ENCODE results near the gene PRRT2. TPM values are rescaled to one million over a fixed set of nuclear protein-coding genes. Genes with fewer than 3 reads are reported as not detected.

The PRRT2 gene
- total and polyA plus RNA-seq, 10 of the 15 experiments (the other 5 are each of a cell fraction or from before 2014, with no cell fraction given) = 0.08 to 0.49 (median 0.12) TPM; not detected in 4

- RAD21 ChIA-PET (ENCODE audit: unreplicated experiment) = no interaction called here
- Histone ChIP-seq H3K9me3 (replicated peaks; ENCODE audit: control insufficient read depth, insufficient read depth, low read length) (no peaks in the 10 kb centered on the region), H4K20me1 (ENCODE audit: control insufficient read depth, insufficient read depth) (no peaks in the 10 kb centered on the region), H3K4me3 (peak within 1 kb of the TSS; percentile 92), H3K9ac (ENCODE audit: control insufficient read depth, insufficient read depth, low read length) (peak within 1 kb of the TSS; percentile 77), H3K4me2 (ENCODE audit: control insufficient read depth, insufficient read depth) (peak within 1 kb of the TSS; percentile 80), H3K4me1 (ENCODE audit: control insufficient read depth, insufficient read depth, low read length) (peaks cover 4% of the 10 kb centered on the region), H2AFZ (ENCODE audit: control insufficient read depth, low read depth, low read length) (peak within 1 kb of the TSS; percentile 100), H3K36me3 (ENCODE audit: control insufficient read depth in 2 of 2, insufficient read depth in 2 of 2, low read length in 1 of 2) (peaks cover 0 to 3% of the 10 kb centered on the region in 2 experiments; a peak in 2 of 4 replicates), H3K79me2 (ENCODE audit: control insufficient read depth, insufficient read depth, low read length) (peaks cover 7% of the 10 kb centered on the region), H3K27me3 (replicated peaks in 1 of 2; ENCODE audit: control insufficient read depth in 2 of 2, insufficient read depth in 2 of 2, low read length in 1 of 2) (0 out of 4 replicates have a peak, but pooled peaks cover 0 to 1% of the 10 kb centered on the region in 2 experiments), H3K27ac (ENCODE audit: control insufficient read depth, insufficient read depth) (peak within 1 kb of the TSS; percentile 95)
- SMC1A ChIA-PET (ENCODE audit: uncharacterized antibody, unreplicated experiment) = no interaction called here
- CTCF ChIA-PET = interaction anchor here (1.5 kb wide), 1 partner anchor 15 kb away, joined by 6 read pairs; no protein-coding TSS in a partner anchor
- intact Hi-C loops (cut with micrococcal nuclease; ENCODE audit: unreplicated experiment) (loop anchor here (5.0 to 10.0 kb wide), 2 partner anchors 41 to 62 kb away; partner anchors contain the start of genes KCTD13 and MVP), in situ Hi-C loops (cut with MboI) (no loop called here)
- DNase-seq (ENCODE audit: low read depth, low spot score) = peak; percentile 92
- POLR2A ChIA-PET = interaction anchor here (1.5 kb wide), 1 partner anchor 42 kb away, joined by 6 read pairs; the partner anchor contains the start of gene MVP
- peak; percentile 100 for FAIRE-seq
- no TSS peak for BruUV-seq (replicated peaks)
- peak; percentile 99 for ATAC-seq
- whole genome bisulfite sequencing (ENCODE audit: insufficient coverage, insufficient replicate concordance, low lambda C conversion rate, missing lambda C conversion rate) = under 1% methylated on average over 55 of the region's 57 CpGs
- TF ChIP-seq BCLAF1 (IDR thresholded peaks at IDR 0.05) (peak; percentile 99), WRNIP1 (IDR thresholded peaks at IDR 0.05; ENCODE audit: borderline replicate concordance, low read depth, low read length) (no peak), CTCF (IDR thresholded peaks at IDR 0.05 in 2 of 3, conservative IDR thresholded peaks at IDR 0.05 in 1 of 3; ENCODE audit: control insufficient read depth in 2 of 3, extremely low read depth in 1 of 3, insufficient read depth in 1 of 3, low read depth in 3 of 3, low read length in 3 of 3) (peak; percentile 83 to 96 (median 84)), JUND (IDR thresholded peaks at IDR 0.05; ENCODE audit: low read depth, low read length) (peak; percentile 99), NR2F1 (conservative IDR thresholded peaks at IDR 0.05) (0 out of 2 replicates have a peak, but pooled peaks have one; percentile 21), MAX (IDR thresholded peaks at IDR 0.05; ENCODE audit: low read depth, low read length) (no peak), FOS (IDR thresholded peaks at IDR 0.05; ENCODE audit: borderline replicate concordance, extremely low read depth, insufficient read length) (no peak), MYB (IDR thresholded peaks at IDR 0.05; ENCODE audit: borderline replicate concordance, low read depth, low read length) (no peak), SMARCA5 (IDR thresholded peaks at IDR 0.05) (peak; percentile 74; the same call in 1 of the 2 replicates), RB1 (IDR thresholded peaks at IDR 0.05; ENCODE audit: borderline replicate concordance) (peak; percentile 93), NRF1 (conservative IDR thresholded peaks at IDR 0.05; ENCODE audit: low read depth, low read length) (no peak; the same call in 1 of the 2 replicates), STAT1 (conservative IDR thresholded peaks at IDR 0.05) (peak; percentile 94; the same call in 1 of the 2 replicates), BMI1 (IDR thresholded peaks at IDR 0.05; ENCODE audit: borderline replicate concordance) (no peak), MEF2B (IDR thresholded peaks at IDR 0.05; ENCODE audit: partially characterized antibody, poor library complexity, severe bottlenecking) (peak; percentile 46), ZNF24 (IDR thresholded peaks at IDR 0.05) (peak; percentile 54; the same call in 1 of the 2 replicates), ZZZ3 (IDR thresholded peaks at IDR 0.05; ENCODE audit: control insufficient read depth, insufficient read length, low read depth) (no peak), GATAD2B (conservative IDR thresholded peaks at IDR 0.05; ENCODE audit: low read depth) (peak; percentile 82), IRF4 (IDR thresholded peaks at IDR 0.05; ENCODE audit: low read depth, low read length) (peak; percentile 25; the same call in 1 of the 2 replicates), SMAD1 (IDR thresholded peaks at IDR 0.05; ENCODE audit: low read depth, partially characterized antibody) (no peak)
Observed at GRCh38 chr16:29862884-29863668, 51.1 kb downstream of the PRRT2 start, which contains the start of gene CDIPT. Gene CDIPT, minus strand, starts transcription at chr16:29863226. Its CDS starts 369 bp downstream, at chr16:29862857.

Data from GM12878 (cell line).